Globus pallidus (tissue), 1 donor: Measurements from ENCODE around the gene MGAT5B.
"Not testable (repeated sequence)": the region's sequence is repeated elsewhere in the genome, so short reads cannot be mapped to it uniquely, and the experiment has no call there.

ENCODE experiments used
- DNase-seq: peaks from one replicate; pipeline ENCODE4 v3.0.0-alpha.2; 2015; ENCODE audit warnings: low spot score

MGAT5B gene, protein sequence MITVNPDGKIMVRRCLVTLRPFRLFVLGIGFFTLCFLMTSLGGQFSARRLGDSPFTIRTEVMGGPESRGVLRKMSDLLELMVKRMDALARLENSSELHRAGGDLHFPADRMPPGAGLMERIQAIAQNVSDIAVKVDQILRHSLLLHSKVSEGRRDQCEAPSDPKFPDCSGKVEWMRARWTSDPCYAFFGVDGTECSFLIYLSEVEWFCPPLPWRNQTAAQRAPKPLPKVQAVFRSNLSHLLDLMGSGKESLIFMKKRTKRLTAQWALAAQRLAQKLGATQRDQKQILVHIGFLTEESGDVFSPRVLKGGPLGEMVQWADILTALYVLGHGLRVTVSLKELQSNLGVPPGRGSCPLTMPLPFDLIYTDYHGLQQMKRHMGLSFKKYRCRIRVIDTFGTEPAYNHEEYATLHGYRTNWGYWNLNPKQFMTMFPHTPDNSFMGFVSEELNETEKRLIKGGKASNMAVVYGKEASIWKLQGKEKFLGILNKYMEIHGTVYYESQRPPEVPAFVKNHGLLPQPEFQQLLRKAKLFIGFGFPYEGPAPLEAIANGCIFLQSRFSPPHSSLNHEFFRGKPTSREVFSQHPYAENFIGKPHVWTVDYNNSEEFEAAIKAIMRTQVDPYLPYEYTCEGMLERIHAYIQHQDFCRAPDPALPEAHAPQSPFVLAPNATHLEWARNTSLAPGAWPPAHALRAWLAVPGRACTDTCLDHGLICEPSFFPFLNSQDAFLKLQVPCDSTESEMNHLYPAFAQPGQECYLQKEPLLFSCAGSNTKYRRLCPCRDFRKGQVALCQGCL

DNA sequence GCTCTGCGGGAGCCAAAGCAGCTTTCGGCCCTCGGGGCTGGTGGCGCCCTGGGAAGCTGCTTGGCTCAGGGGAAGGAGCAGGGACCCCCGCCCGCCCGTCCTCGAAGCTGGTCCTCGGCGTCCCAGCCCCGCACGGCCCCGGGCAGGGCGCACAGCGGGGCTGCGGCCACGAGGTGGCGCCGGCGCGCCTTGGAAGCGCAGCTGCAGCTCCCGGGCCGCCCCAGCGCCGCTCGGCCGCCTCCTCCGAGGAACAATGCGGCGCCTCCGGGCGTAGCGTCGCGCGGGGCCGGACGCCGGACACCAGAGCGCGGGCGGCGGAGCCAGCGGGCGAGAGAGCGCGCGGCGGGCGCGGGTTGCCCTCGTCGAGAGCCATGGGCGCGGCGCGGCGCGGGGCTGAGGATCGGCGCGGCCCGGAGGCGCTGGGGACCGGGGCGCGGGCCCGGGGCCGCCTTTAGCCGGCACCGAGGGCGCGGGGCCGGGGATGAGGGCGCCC, at the start of gene MGAT5B:
Gene MGAT5B, plus strand, starts transcription at position 229 of the 493 bp plus-strand sequence. CDS start 626 bp downstream, outside the sequence.
- DNase-seq = peak; percentile 62

DNA sequence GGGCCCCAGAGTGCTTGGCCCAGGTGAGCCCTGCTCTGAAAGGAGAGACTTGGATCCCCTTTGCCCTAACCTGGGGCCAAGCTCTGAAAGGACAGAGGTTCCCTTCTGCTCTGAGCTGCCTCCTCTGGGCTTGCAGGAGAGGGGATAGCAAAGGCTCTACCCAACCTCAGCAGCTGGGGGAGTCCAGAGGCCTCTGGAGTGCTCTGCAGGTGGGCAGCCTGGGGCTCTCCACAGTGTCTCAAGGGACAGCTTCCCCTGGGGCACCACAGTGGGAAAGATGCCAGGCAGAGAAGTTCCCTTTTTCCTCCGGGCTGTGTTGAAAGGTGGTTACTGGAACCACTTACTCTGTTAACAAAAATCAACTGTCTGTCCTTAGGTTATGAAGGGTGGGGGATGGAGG, 48.2 kb upstream of the MGAT5B start:
- no peak for DNase-seq

- DNase-seq = no peak
These were observed 47.6 kb upstream of the MGAT5B start for GRCh38 chr17:76820561-76820960.

- DNase-seq = no peak
These were observed 45.9 kb upstream of the MGAT5B start for GRCh38 chr17:76822184-76822778.

GRCh38 chr17:76824093-76824492, 44.1 kb upstream of the MGAT5B start:
- no peak for DNase-seq

DNA sequence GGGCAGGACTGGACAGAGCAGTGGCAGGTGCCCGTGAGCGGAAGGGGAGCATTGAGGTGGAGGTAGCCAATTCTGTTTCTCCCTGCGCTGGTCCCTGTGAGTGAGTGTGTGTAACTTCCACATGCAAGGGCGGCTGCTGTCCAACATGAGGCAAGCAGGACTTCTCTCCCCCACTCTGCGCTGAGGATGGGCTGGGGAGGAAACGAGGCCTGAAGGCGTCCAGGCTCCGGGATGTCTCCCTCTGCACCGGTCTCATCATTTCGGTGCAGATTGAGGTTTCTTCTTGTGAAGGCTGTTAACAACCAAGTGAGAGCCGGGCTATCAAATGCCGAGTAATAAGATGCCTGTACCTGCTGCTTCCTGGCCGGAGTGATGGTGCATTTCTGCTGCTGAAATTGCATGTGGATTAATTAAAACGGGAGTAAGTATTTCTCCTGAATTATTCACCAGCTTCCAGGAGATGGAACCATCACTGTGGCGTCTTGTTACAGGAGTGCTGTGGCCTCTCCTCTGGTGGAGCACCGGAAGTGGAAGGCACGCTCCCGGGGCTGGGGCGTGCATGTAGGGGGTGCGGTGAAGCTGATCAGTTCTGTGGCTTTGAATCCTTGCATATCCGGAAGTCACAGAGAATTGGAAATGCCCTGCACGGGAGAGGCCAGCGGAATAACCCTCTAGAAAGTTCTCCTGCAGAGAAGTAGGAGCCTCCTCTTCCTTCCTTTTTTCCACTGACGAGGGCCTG, 41.7 kb upstream of the MGAT5B start:
- DNase-seq = no peak

- no peak for DNase-seq
These were observed 40.5 kb upstream of the MGAT5B start for GRCh38 chr17:76827736-76828135.

GRCh38 chr17:76830987-76831715, 37.1 kb upstream of the MGAT5B start:
- peak; percentile 5 for DNase-seq

GRCh38 chr17:76833034-76833644, 35.1 kb upstream of the MGAT5B start:
- no peak for DNase-seq

DNA sequence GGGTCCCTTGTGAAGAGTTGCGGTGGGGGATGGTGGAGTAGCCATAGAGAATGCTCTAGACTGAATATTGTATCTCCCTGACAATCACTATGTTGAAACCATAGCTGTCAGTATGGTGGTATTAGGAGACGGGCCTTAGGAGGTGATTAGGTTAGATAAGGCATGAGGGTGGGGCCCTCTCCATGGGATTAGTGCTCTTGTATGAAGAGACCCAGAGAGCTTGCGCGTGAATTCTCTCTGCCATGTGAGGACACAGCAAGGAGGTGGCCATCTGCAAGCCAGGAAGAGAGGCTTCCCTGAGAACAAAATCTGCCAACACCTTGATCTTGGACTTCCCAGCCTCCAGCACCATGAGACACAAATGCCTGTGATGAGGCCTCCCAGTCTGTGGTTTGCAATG, 34.5 kb upstream of the MGAT5B start:
- DNase-seq = no peak

DNA sequence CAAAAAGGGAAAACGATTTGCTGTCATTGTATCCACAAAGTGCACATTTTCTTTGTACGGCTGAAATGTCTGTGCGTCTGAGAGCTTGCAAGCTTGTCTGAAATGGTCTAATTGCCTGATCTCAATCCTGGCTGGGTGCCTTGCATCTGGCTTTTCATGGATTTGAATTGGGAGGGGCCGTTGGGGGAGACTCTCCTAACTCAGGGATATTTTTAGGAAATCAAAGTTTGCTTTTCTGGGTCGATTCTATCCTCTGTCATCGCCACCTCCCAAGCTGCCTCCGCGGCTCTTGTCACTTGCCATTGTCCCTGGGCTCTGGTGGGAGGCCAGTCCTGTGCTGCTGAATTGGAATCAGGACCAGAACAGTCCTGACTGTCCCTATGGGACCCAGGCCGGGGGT, 33.3 kb upstream of the MGAT5B start:
- DNase-seq = no peak

GRCh38 chr17:76840443-76840767, 27.8 kb upstream of the MGAT5B start:
- DNase-seq = no peak

- no peak for DNase-seq
These were observed 27.1 kb upstream of the MGAT5B start for GRCh38 chr17:76840884-76841775.

GRCh38 chr17:76841776-76842405, 26.3 kb upstream of the MGAT5B start:
- no peak for DNase-seq

GRCh38 chr17:76843068-76843467, 25.1 kb upstream of the MGAT5B start:
- DNase-seq = not testable (repeated sequence)

GRCh38 chr17:76843703-76844484, 24.3 kb upstream of the MGAT5B start:
- DNase-seq = no peak

- DNase-seq = no peak
These were observed 23.7 kb upstream of the MGAT5B start for GRCh38 chr17:76844485-76844829.

DNA sequence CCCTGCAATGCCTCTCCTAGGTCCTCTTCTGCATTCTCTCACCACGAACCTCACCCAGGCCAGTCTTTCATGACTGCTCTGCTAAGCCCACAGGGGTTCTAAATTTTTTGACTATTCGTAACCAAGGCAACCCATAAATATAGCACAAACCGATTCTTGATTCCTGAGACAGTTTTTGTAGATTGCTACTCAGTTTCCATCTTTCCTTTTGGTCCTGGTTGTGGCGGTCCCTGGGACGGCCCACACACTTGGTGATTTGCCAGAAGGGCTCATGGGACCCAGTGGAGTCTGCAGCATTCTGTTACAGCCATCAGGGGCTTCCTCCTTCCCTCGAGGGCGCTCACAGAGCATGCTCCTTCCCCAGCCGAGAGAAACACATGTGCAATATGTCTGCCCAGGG, 23.4 kb upstream of the MGAT5B start:
- no peak for DNase-seq

- no peak for DNase-seq
These were observed 22.6 kb upstream of the MGAT5B start for GRCh38 chr17:76845541-76846017.
